ENCODE data around the gene TRIM27.
"Not testable (repeated sequence)": the region's sequence is repeated elsewhere in the genome, so short reads cannot be mapped to it uniquely, and the experiment has no call there.

The TRIM27 gene

GRCh38 chr6:28943223-28943556, 19.4 kb upstream of the TRIM27 start:
- DNase-seq (ENCODE audit: low read depth in 1 of 2, low spot score in 1 of 2): no peak

- no peak for DNase-seq (ENCODE audit: low read depth in 1 of 2, low spot score in 1 of 2)
Observed at GRCh38 chr6:28941684-28942448, 18.1 kb upstream of the TRIM27 start.

GRCh38 chr6:28940858-28941683, 17.3 kb upstream of the TRIM27 start:
- DNase-seq (ENCODE audit: low read depth in 1 of 2, low spot score in 1 of 2): peak; percentile 42 to 47

- peak in 1 of 2 donors; percentile 22 for DNase-seq (ENCODE audit: low read depth in 1 of 2, low spot score in 1 of 2)
Observed at GRCh38 chr6:28940294-28940857, 16.6 kb upstream of the TRIM27 start.

GRCh38 chr6:28933069-28933468, 9.3 kb upstream of the TRIM27 start:
- DNase-seq (ENCODE audit: low read depth in 1 of 2, low spot score in 1 of 2): no peak

DNA sequence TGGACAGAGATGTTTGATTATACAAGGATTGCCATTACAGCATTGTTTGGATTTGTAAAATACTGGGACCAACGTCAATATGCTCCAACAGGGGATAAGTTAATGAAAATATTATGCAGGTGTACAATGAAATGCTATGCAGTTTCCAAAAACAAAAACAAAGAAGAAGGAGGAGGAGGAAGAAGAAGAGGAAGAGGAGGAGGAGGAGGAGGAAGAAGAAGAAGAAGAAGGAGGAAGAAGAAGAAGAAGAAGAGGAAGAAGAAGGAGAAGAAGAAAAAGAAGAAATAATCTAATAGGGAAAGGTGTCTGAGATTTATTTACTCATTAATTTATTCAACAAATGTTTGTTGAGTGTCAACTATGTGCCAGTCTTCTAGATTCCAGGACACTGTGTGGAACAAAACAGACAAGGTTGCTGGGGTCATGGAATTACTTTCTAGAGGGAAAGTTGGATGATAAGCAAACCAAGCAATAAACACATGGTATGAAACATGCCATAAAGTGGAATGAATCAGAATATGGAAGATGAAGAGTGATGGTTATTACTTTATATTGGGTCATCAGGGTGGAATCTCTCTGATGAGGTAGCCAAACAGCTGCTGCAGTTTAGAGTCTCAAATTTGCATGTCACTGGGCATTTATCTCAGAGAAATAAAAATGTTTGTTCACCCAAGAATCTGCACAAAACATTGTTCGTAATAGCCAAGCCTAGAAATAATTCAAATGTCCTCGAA, 6.3 kb upstream of the TRIM27 start:
- no peak for DNase-seq (ENCODE audit: low read depth in 1 of 2, low spot score in 1 of 2)

DNA sequence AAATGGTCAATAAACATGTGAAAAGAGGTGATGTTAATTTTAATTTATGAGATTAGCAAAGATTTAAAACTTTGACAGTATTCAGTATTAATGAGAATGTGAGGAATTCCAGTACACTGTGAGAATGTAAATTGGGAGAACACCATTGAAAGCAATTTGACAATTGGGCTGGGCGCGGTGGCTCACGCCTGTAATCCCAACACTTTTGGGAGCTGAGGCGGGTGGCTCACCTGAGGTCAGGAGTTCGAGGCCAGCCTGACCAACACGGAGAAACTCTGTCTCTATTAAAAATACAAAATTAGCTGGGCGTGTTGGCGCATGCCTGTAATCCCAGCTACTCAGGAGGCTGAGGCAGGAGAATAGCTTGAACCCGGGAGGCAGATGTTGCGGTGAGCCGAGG, 5.6 kb upstream of the TRIM27 start:
- DNase-seq (ENCODE audit: low read depth in 1 of 2, low spot score in 1 of 2): not testable (repeated sequence)

DNA sequence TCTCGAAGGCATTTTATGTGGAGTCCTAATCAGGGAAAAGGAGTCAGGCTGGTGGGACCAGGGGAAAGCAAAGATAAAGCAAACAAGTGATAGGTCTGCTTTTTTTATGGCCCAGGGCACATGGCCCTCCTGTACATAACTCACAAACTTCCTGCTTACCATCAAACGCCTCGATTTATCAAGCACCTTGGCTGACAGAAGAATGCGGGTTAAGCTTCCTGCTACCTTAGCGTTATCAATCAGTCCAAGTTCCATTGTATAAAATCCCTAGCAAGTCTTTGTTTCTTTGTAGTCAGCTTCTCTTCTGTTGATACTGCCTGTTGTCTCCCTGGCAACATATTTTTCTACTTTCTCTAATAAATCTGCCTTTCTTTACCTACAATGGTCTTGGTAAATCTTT, 4.1 kb upstream of the TRIM27 start:
- no peak for DNase-seq (ENCODE audit: low read depth in 1 of 2, low spot score in 1 of 2)

- peak in 1 of 2 donors; percentile 20 for DNase-seq (ENCODE audit: low read depth in 1 of 2, low spot score in 1 of 2)
Observed at GRCh38 chr6:28922821-28923317, 916 bp downstream of the TRIM27 start.

DNA sequence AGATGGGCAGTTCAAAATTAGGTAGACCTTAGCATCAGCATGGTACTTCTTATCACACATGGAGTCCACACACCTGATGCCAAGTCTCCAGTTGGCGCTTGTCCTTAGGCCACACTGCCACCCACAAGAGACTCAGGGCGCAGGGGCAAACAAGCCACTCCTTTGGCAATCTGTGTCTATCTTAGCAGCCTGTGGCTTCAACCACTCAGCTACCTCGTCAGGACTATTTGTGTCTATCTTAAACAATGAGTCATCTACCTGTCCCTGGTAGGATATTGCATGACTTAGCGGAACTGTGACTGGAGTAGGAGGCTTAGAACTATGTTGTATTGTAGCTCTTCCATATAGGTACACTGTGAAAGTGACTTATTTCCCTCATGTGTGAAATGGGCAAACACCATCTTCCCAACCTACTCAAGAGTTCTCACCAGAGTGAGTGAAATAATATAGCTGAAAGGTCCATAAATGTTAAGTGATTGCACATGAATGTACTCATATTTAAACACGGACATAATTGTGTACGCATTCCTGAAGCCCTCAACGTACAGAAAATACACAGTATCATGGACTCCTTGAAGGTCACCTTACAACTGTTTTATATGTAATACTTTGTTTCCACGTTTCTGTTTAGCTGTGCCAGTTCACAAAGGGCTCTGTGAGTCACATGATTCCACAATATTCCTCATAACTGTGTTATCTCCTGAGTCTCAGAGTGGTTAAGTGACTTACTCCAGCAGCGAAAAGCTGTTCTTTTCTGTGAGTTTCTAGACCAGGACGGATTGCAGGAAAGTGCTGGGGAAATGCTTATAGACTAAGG, 1.6 kb downstream of the TRIM27 start:
- DNase-seq (ENCODE audit: low read depth in 1 of 2, low spot score in 1 of 2): no peak

GRCh38 chr6:28920281-28920680, 3.5 kb downstream of the TRIM27 start:
- no peak for DNase-seq (ENCODE audit: low read depth in 1 of 2, low spot score in 1 of 2)

DNA sequence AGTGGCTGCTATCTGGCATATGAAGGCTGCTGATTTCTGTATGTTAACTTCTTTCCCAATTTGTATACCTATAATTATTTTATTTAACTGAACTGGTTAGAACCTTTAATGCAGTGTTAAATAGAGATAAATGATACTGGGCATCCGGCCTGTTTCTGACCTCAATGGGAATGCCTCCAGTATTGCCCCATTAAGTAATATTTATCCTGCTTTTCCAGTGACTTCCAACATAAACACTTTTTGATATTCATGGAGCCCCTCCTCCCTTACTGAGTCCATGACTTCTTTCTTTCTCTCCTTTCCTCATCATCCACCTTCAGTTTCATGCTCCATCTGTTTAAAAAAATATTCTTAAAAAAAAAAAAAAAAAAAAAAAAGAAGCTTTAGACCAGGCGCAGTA, 8.8 kb downstream of the TRIM27 start:
- no peak for DNase-seq (ENCODE audit: low read depth in 1 of 2, low spot score in 1 of 2)

DNA sequence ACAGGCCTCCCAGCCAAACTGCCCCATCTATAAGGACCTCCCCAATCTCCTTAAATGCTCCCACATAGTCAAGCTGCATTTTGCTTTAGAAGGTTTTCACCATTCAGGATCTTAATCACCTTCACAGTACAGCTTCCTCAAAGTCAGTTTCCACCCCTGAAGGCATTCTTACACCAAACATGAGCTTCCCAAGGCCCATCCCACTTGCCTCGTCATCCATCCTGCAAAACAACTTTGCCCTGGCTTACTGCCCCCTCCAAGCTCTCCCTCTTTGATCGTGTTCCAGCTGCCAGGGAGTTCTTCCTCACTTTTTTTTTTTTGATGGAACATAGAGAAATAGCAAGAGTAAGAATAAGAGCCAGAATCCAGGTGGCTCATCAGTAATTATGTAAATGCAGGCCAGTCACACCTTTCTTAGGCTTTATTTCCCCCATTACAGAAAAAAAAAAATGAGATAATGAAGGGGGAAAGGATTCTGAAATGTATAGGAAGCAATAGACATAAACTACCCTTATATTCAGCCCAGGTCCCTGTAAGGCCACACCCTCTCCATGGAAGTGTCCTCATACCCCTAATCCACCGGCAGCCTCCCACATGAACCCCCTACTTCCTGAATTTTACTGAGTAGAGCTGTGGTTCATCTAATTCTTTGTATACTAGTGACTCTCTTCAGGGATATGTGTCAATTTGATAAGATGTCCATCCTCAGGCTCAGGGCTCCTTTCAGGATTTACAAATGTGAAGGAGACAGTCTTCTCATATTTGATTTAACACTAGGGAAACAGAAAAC, 12.7 kb downstream of the TRIM27 start:
- no peak for DNase-seq (ENCODE audit: low read depth in 1 of 2, low spot score in 1 of 2)

DNA sequence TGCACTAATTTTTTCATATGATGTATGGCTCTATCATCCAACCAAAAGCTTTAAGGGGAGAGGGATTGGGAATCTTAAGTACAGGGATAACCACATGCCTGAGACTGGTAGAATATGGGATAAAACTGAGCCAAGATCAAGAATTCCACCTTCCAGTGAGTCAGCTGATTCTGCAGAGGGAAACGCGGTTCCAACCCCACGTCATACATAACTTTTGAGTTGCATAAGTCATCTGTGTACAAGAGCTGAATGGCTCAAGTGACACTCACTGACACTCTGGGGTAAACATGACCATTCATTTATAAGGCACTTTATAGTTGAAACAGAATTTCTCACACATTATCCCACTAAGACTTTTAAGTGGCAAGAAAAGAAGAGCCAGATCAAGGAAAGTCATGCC, 16.4 kb downstream of the TRIM27 start:
- no peak for DNase-seq (ENCODE audit: low read depth in 1 of 2, low spot score in 1 of 2)

- DNase-seq (ENCODE audit: low read depth in 1 of 2, low spot score in 1 of 2): no peak
Observed at GRCh38 chr6:28906669-28907068, 17.1 kb downstream of the TRIM27 start.

GRCh38 chr6:28903686-28904085, 20.1 kb downstream of the TRIM27 start:
- DNase-seq (ENCODE audit: low read depth in 1 of 2, low spot score in 1 of 2): no peak

DNA sequence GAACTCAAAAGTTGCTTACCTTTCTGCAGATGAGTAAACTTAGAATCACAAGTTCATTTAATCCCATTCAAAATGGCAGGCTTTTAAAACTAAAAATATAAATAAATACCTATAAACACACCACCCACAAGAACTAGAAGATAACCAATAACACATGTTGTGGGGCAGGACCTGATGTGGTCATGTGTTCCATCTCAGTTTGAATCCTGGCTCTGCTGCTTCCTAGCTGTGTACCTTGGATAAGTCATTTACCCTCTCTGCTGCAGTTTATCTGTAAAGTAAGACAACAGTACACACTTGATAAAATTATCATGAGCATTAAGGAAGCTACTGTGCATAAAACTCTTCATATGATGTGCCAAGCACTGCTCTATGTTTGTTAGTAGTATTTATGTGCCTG, 22.0 kb downstream of the TRIM27 start:
- no peak for DNase-seq (ENCODE audit: low read depth in 1 of 2, low spot score in 1 of 2)

- DNase-seq (ENCODE audit: low read depth in 1 of 2, low spot score in 1 of 2): no peak
Observed at GRCh38 chr6:28900577-28901256, 23.1 kb downstream of the TRIM27 start.

GRCh38 chr6:28898710-28898965, 25.1 kb downstream of the TRIM27 start:
- DNase-seq (ENCODE audit: low read depth in 1 of 2, low spot score in 1 of 2): no peak

- no peak for DNase-seq (ENCODE audit: low read depth in 1 of 2, low spot score in 1 of 2)
Observed at GRCh38 chr6:28897369-28897745, 26.4 kb downstream of the TRIM27 start.

Measured in stimulated activated CD4-positive, alpha-beta T cell treated with anti-CD3 and anti-CD28 coated beads, Interleukin-15, amount 100 ng/mL, for 1 hour (primary cell).